Spleen (tissue), 7 donors: ENCODE results near the gene C10orf53.

Experiments
- POLR2A ChIP-seq, 3 donors: fragments of 450-650 bp; IDR thresholded peaks; one replicate each; pipeline ENCODE4 v1.5.1; 2017; ENCODE audit warnings: antibody characterized with exemption in 3 of 3, mild to moderate bottlenecking in 1 of 3
- POLR2AphosphoS5 ChIP-seq, 3 donors: sonication (generic); formaldehyde crosslinking; IDR thresholded peaks; one replicate each; pipeline ENCODE4 v1.5.1; 2017; ENCODE audit warnings: antibody characterized with exemption in 3 of 3
- TF ChIP-seq, protein P1 (sequence below), 11 experiments: fragments of 200-600 bp in 7 of 11; fragments of 450-650 bp in 4 of 11; sonication (generic) in 4 of 11; IDR thresholded peaks in 8 of 11; conservative IDR thresholded peaks in 3 of 11; 1 replicate in 7 of 11; 2 replicates in 4 of 11; pipeline versions ENCODE4 v1.4.0 to v1.8.0; 2016 to 2021; ENCODE audit warnings: antibody characterized with exemption in 11 of 11, inconsistent platforms in 4 of 11, mild to moderate bottlenecking in 1 of 11
- donor health status: DM: no; HTN: no; CAD: no; lungs with moderate emphysema.
- donor health status: DM: no; HTN: no; CAD: no.
- donor health status: DM: no; HTN: no; CAD: no.

DNA sequence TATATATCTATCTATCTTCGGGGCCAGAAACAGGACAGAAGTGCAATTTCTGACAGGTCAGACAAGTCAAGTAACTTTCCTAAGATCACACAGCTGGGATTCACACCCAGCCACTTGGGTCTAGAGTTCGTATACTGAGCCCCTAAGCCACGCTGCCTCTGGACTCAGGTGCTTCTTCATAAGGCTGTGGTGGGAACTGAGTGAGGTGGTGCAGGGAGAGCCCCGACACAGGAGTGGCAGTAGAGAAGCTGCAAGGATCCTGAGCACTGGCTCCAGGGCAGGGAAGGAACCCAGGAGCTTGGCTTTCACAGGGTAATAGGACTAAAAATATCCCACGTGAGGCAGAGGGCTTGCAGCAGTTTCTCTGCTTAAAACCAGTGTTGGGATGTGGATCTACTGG lies 33.8 kb downstream of the C10orf53 start:
- TF ChIP-seq, protein P1, sequence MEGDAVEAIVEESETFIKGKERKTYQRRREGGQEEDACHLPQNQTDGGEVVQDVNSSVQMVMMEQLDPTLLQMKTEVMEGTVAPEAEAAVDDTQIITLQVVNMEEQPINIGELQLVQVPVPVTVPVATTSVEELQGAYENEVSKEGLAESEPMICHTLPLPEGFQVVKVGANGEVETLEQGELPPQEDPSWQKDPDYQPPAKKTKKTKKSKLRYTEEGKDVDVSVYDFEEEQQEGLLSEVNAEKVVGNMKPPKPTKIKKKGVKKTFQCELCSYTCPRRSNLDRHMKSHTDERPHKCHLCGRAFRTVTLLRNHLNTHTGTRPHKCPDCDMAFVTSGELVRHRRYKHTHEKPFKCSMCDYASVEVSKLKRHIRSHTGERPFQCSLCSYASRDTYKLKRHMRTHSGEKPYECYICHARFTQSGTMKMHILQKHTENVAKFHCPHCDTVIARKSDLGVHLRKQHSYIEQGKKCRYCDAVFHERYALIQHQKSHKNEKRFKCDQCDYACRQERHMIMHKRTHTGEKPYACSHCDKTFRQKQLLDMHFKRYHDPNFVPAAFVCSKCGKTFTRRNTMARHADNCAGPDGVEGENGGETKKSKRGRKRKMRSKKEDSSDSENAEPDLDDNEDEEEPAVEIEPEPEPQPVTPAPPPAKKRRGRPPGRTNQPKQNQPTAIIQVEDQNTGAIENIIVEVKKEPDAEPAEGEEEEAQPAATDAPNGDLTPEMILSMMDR (IDR thresholded peaks at IDR 0.05 in 8 of 11, conservative IDR thresholded peaks at IDR 0.05 in 3 of 11): no peak
- no peak for TF ChIP-seq POLR2AphosphoS5 (IDR thresholded peaks at IDR 0.05)
- TF ChIP-seq POLR2A (IDR thresholded peaks at IDR 0.05): no peak
